Tibial nerve (tissue), 4 donors: Measurements from ENCODE around the gene PI4K2A. TPM values are rescaled to one million over a fixed set of nuclear protein-coding genes. Genes with fewer than 3 reads are reported as not detected.

Experiments
- DNase-seq, 2 donors: peaks; one replicate each; pipeline ENCODE4 v3.0.0-alpha.2; 2019; ENCODE audit warnings: low spot score in 2 of 2
- H3K27ac ChIP-seq, 4 donors: fragments of 200-600 bp; sonication (generic) in 3 of 4; one replicate each; pipeline ENCODE4 v1.5.1; 2017 to 2019; ENCODE audit warnings: mild to moderate bottlenecking in 1 of 4
- H3K27me3 ChIP-seq, 2 donors: fragments of 200-600 bp; sonication (generic) in 1 of 2; one replicate each; pipeline versions ENCODE4 v1.5.1 to v1.6.0; 2017 to 2019
- H3K36me3 ChIP-seq, 3 donors: fragments of 200-600 bp; sonication (generic); one replicate each; pipeline ENCODE4 v1.5.1; 2018 to 2019
- H3K4me1 ChIP-seq, 4 donors: fragments of 200-600 bp; sonication (generic) in 3 of 4; one replicate each; pipeline ENCODE4 v1.5.1; 2017 to 2019
- H3K4me3 ChIP-seq, 4 donors: fragments of 200-600 bp; sonication (generic) in 3 of 4; one replicate each; pipeline ENCODE4 v1.5.1; 2017 to 2019; ENCODE audit warnings: mild to moderate bottlenecking in 1 of 4, moderate library complexity in 1 of 4
- H3K9me3 ChIP-seq, 4 donors: fragments of 200-600 bp; sonication (generic) in 3 of 4; one replicate each; pipeline ENCODE4 v1.5.1; 2017 to 2019
- EP300 ChIP-seq, 2 donors: sonication (generic); formaldehyde crosslinking; IDR thresholded peaks; one replicate each; pipeline ENCODE4 v1.6.1; 2017; ENCODE audit warnings: antibody characterized with exemption in 2 of 2, mild to moderate bottlenecking in 1 of 2
- POLR2A ChIP-seq, 2 donors: fragments of 450-650 bp; IDR thresholded peaks; one replicate each; pipeline ENCODE4 v1.6.1; 2017; ENCODE audit warnings: antibody characterized with exemption in 2 of 2, mild to moderate bottlenecking in 2 of 2, moderate library complexity in 2 of 2
- WGBS, 2 donors: methylation state at CpG; one replicate each; pipeline ENCODE4 v1.1.5; 2018; 5-methylcytosine and 5-hydroxymethylcytosine counted together
- total RNA-seq, 4 donors: library from RNA; depleted of rRNA; stranded (reverse); fragments of >200 nt; gene quantifications; one replicate each; pipeline ENCODE4 v1.1.0, GENCODE V29; 2016
- TF ChIP-seq, protein P1 (sequence below), 5 experiments: fragments of 200-600 bp in 3 of 5; fragments of 450-650 bp in 2 of 5; sonication (generic) in 3 of 5; IDR thresholded peaks; one replicate each; pipeline ENCODE4 v1.5.1; 2016 to 2019; ENCODE audit warnings: antibody characterized with exemption in 5 of 5, mild to moderate bottlenecking in 3 of 5, moderate library complexity in 2 of 5

PI4K2A gene
- total RNA-seq, 4 donors from 2014 or later: 17.0 to 29.1 (median 21.0) TPM

DNA sequence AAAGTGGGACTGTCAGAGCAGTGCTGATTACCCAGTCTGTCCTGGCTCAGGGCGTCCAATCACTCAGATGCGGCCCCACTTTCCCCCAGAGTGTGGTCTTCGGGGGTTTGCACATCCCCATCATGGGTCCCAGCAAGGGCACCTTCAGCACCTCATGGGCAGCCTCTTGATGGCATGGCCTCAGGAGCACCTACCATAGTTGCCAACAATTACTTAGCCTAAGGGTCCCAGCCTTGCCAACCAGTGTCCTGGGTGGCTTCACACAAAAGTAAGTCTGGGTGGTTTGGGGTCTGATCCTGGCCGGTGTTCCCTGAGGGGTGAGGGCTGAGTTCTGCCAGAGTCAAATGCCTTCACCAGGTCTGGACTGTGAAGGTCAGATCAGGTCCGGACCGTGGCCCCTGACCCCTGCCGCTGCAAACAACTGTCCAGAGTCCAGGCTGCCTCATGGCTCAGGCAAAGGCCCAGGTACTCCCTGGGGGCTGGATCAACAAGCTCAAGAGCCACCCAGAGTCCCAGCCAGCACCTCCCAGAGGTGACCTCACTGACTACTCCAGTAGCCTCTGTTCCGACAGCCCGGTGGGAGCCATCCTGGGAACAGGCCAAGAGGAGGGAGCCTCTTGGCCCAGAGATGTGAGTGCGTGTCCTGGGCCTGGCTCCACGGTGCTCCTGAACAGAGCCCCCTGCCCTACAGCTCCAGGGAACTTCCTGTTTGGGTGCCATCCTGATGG is 66.8 kb downstream of the PI4K2A start:
- Histone ChIP-seq H3K36me3 (no peaks in the 10 kb centered on the region), H3K4me1 (peaks cover 0 to 36% (median 5%) of the 10 kb centered on the region in 4 donors), H3K27me3 (no peaks in the 10 kb centered on the region), H3K9me3 (no peaks in the 10 kb centered on the region), H3K4me3 (no peak overlapping the region), H3K27ac (peak overlapping the region in 2 of 4 donors; percentile 41 to 52)
- DNase-seq: no peak
- 71 to 72% methylated on average over 6 to 8 of the region's 11 CpGs for WGBS, 2 donors
- no peak for TF ChIP-seq EP300 (IDR thresholded peaks at IDR 0.05)
- TF ChIP-seq POLR2A (IDR thresholded peaks at IDR 0.05): no peak
- TF ChIP-seq, protein P1, sequence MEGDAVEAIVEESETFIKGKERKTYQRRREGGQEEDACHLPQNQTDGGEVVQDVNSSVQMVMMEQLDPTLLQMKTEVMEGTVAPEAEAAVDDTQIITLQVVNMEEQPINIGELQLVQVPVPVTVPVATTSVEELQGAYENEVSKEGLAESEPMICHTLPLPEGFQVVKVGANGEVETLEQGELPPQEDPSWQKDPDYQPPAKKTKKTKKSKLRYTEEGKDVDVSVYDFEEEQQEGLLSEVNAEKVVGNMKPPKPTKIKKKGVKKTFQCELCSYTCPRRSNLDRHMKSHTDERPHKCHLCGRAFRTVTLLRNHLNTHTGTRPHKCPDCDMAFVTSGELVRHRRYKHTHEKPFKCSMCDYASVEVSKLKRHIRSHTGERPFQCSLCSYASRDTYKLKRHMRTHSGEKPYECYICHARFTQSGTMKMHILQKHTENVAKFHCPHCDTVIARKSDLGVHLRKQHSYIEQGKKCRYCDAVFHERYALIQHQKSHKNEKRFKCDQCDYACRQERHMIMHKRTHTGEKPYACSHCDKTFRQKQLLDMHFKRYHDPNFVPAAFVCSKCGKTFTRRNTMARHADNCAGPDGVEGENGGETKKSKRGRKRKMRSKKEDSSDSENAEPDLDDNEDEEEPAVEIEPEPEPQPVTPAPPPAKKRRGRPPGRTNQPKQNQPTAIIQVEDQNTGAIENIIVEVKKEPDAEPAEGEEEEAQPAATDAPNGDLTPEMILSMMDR (IDR thresholded peaks at IDR 0.05): no peak

DNA sequence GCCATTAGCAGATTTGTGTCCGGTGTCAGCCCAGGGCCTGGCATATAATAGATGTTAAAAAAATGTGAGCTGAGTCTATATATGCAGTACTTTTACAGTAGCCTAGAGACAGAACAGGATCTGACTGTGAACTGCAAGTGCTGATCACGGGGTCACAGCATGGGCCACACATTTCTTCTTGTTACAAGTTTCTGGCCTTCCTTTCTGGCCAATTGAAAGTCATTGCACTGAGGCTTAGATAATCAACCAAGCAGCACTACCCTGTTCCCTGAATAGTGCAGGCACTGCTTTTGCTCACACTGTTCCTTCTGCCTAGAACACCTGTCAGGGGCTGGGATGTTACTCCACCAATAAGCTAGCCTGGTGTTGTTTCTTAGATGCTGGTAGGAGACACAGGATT is 67.7 kb downstream of the PI4K2A start:
- Histone ChIP-seq H3K9me3 (no peaks in the 10 kb centered on the region), H3K36me3 (no peaks in the 10 kb centered on the region), H3K4me1 (peaks cover 0 to 45% (median 7%) of the 10 kb centered on the region in 4 donors), H3K27ac (peak overlapping the region in 1 of 4 donors; percentile 41), H3K4me3 (no peak overlapping the region), H3K27me3 (no peaks in the 10 kb centered on the region)
- WGBS, 2 donors: 49 to 60% methylated on average over 2 of the region's 2 CpGs
- no peak for DNase-seq
- TF ChIP-seq, protein P1 (IDR thresholded peaks at IDR 0.05): no peak
- TF ChIP-seq POLR2A (IDR thresholded peaks at IDR 0.05): no peak
- no peak for TF ChIP-seq EP300 (IDR thresholded peaks at IDR 0.05)

DNA sequence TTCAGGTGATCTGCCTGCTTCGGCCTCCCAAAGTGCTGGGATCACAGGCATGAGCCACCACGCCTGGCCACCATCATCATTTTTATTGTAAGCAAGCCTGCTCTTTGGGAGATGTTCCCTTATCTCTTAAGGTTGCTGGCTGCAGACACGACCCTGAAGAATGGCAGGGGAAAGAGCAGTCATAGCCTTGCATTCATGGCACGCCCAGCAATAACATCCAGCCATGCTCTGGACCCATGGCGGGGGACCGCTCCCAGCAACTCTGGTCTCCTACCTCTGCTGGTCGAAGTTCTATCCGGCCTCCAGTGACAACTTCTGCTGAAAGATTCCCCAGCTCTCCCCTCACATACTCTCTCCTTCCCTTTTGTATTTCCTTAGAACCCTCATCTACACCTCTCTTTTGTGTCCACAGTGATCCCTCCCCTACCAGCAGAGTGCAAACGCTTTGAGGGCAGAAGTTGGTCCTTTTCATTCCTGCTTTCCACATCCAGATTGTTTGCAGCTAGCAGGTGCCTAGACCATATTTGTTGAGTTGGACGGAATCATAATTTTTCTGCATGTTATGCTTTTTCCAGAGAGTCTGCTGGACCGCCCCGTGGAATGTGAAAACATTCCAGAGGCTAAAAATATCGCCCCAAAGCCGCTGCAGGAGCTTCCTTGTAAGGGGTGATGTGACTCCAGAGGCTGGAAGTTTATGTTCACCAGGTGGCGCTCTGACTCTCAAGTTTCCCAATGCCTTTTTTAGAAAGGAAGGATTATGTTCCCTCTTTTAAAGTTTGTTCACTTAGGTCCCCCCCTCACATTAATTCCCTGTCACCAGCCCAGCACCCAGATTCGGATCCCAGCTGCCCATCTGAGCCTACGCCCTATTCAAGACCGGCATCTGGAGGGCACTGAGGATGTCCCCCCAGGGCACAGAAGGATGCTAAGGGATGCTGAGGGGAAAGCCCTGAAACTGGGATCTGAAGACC is 68.8 kb downstream of the PI4K2A start:
- TF ChIP-seq POLR2A (IDR thresholded peaks at IDR 0.05): peak in 1 of 2 donors; percentile 13
- peak; percentile 41 to 62 for TF ChIP-seq EP300 (IDR thresholded peaks at IDR 0.05)
- TF ChIP-seq, protein P1 (IDR thresholded peaks at IDR 0.05): peak; percentile 66 to 83 (median 75)
- peak; percentile 80 to 94 for DNase-seq
- Histone ChIP-seq H3K9me3 (no peaks in the 10 kb centered on the region), H3K27me3 (no peaks in the 10 kb centered on the region), H3K4me1 (peaks cover 0 to 46% (median 11%) of the 10 kb centered on the region in 4 donors), H3K27ac (peak overlapping the region in 3 of 4 donors; percentile 44 to 77 (median 71)), H3K36me3 (no peaks in the 10 kb centered on the region), H3K4me3 (no peak overlapping the region)
- 40 to 42% methylated on average over 18 of the region's 18 CpGs for WGBS, 2 donors

DNA sequence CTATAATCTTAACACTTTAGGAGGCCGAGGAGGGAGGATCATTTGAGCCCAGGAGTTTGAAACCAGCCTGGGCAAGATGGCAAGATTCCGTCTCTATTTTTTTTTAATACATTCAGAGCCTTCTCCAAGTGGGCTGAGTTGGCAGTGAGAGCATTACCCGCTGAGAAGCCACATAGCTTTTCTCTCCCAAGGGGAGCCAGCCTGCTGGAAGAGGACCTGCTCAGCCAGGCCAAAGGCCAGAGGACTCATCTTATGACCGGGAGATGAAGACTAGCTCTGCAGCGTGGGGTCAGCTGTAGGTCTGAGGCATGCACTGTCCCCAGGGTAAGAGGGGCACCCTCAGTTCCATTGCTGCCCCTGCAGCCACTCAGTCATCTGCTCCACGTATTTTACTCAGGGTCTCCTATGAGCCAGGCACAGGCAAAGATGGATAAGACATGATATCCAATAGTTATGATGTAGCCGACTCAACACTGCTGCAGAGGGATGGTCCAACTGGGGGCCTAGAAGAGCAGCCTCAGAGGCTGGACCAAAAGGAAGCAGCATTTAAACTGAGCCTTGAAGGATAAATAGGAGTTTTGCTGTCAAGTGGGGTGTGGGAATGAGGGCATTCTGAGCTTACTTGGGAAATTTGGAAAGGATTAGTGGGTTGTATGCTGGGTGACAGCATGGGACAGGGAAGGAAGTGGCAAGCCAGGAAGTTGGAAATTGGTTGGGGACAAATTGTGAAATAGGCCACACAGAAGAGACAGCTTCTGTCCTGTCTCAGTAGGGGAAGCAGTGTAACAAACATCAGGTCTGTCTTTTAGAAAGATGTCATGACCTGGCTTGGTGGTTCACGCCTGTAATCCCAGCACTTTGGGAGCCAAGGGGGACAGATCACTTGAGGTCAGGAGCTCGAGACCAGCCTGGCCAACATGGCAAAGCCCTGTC is 71.4 kb downstream of the PI4K2A start:
- Histone ChIP-seq H3K4me1 (peaks cover 0 to 66% (median 24%) of the 10 kb centered on the region in 4 donors), H3K4me3 (no peak overlapping the region), H3K27me3 (no peaks in the 10 kb centered on the region), H3K9me3 (no peaks in the 10 kb centered on the region), H3K27ac (peak overlapping the region; percentile 90 to 98 (median 96)), H3K36me3 (peaks cover 0 to 9% (median 0%) of the 10 kb centered on the region in 3 donors)
- no peak for DNase-seq
- peak; percentile 36 to 45 for TF ChIP-seq EP300 (IDR thresholded peaks at IDR 0.05)
- TF ChIP-seq, protein P1 (IDR thresholded peaks at IDR 0.05): no peak
- 61 to 63% methylated on average over 9 of the region's 9 CpGs for WGBS, 2 donors
